Measurements from ENCODE around the gene EEF1AKMT1.
"Not testable (repeated sequence)": the region's sequence is repeated elsewhere in the genome, so short reads cannot be mapped to it uniquely, and the experiment has no call there.

EEF1AKMT1 gene

DNA sequence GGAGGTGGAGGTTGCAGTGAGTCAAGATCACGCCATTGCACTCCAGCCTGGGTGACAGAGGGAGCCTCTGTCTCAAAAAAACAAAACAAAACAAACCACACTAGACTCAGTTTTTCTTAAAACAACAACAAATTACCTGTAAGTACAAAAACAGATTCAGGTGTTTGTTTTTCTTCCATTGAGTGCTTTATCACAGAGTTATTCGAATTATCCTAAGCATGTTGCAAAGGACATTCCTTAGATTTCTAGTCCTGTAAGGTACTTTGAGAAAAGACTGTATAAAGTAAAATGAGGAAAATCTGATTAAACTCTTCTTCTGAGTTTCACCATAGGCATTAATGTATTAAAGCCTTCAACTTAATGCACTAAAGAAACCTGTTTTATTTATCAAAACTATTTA is 2.2 kb upstream of the EEF1AKMT1 start:
- DNase-seq = no peak

DNA sequence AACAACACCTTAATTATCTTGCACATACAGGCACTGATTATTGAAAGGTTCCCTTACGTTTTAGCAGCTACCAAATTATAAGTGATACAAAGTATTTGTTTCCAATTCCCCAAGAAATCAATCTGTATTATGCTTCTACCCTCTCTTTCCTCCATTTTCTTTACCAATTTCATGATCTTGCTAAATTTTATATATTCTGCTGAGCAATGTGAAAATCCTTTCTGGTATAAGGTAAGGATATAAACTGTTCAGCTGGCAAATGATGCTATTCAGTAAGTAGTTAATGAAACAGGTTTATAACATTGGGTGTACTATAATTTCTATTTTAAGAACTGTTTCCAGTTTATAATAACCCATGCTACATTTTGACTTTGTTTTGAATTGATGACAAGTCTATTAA is 985 bp upstream of the EEF1AKMT1 start:
- DNase-seq = no peak

- DNase-seq = no peak
These were observed 1.2 kb downstream of the EEF1AKMT1 start for GRCh38 chr13:20772401-20773131.

DNA sequence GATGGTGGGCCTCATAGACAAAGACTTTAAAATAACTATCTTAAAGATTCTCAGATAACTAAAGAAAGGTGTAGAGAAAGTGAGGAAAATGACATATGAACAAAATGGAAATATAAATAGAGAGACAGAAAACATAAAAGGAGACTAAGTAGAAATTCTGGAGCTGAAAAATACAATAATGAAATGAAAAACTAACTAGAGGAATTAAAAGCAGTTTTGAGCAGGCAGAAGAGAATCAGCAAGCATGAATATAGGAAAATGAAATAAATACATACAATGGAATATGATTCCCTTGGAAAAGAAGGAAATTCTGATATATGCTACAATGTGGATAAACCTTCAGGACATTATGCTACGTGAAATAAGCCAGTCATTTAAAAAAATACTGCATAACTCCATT is 3.9 kb downstream of the EEF1AKMT1 start:
- DNase-seq = no peak

GRCh38 chr13:20769091-20769490 is 4.7 kb downstream of the EEF1AKMT1 start:
- DNase-seq = no peak

GRCh38 chr13:20767309-20767943 is 6.3 kb downstream of the EEF1AKMT1 start:
- DNase-seq = no peak

- no peak for DNase-seq
These were observed 12.9 kb downstream of the EEF1AKMT1 start for GRCh38 chr13:20760872-20761271.

GRCh38 chr13:20754009-20754408 is 19.8 kb downstream of the EEF1AKMT1 start:
- DNase-seq = no peak

DNA sequence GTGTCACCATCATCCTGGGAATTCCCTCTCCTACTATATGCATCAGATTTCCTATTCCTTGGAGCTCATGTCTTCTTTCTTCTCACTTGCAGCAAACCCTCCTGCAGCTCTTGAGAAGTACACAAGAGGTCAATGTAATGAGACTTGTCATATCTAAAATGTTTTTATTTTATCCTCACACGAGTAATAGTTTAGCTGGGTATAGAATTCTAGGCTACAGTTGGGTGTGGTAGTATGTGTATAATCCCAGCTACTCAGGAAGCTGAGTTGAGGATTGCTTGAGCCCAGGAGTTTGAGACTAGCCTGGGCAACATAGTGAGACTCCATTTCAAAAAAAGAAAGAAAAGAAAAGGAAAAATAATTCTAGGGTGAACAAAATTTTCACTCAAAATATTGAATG is 24.4 kb downstream of the EEF1AKMT1 start:
- no peak for DNase-seq

- DNase-seq = not testable (repeated sequence)
These were observed 29.8 kb downstream of the EEF1AKMT1 start for GRCh38 chr13:20743830-20744404.

- DNase-seq = no peak
These were observed 33.7 kb downstream of the EEF1AKMT1 start for GRCh38 chr13:20740021-20740420.

DNA sequence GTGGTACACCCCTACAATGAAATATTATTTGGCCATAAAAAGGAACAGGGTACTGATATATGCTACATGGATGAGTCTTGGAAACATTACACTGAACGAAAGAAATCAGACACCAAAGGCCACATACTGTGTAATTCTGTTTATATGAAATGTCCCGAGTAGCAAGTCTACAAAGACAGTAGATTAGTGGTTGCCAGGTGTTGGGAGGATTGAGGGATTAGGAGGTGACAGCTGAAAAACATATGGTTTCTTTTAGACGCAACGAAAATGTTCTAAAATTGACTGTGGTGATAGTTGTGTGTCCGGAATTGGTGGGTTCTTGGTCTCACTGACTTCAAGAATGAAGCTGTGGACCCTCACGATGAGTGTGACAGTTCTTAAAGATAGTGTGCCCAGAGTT is 35.1 kb downstream of the EEF1AKMT1 start:
- no peak for DNase-seq

DNA sequence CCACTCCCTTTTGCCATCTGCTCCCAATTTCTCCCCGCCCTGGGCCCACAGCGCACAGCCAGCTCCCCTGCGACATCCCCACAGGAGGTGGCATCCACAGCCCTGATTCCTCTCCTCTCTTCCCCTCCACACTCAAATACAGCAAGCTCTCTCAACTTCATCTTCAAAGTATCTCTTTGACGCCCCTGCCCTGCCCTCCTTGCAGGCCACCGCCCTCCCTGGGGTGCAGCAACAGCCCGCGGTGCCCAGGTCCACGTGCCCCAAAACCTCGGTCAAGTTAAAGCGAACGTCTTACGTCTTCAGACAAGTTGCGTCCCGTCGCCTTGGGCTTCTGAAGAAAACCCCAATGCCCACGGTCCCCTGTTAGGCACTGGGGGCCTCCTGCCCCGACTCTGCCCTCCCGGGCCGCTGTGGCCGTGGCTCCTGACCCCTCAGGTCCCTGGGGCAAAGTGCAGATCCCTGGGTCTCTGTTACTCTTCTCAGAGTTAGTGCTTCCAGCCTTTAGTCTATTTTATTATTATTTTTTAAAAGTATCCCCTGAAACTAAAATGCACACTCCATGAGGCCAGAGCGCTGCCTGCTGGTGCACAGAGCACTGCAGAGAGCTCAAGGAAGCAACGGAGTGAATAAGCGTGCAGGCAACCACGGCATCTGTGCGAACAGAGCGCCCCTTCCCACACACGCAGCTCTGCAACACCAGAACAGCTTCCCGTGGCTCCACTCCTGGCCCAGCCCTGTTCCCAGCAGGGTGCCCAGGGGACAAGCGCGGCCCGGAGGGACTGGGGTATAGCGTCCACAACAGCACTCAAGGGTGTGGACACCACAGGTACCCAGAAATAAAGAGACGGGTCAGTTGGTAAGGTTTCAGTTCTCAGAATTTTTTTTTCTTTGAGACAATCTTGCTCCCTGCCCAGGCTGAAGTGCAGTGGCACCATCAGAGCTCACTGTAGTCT is 43.9 kb downstream of the EEF1AKMT1 start:
- no peak for DNase-seq

GRCh38 chr13:20728579-20729311 is 45.0 kb downstream of the EEF1AKMT1 start:
- DNase-seq = no peak

- no peak for DNase-seq
These were observed 45.9 kb downstream of the EEF1AKMT1 start for GRCh38 chr13:20727856-20728255.

DNA sequence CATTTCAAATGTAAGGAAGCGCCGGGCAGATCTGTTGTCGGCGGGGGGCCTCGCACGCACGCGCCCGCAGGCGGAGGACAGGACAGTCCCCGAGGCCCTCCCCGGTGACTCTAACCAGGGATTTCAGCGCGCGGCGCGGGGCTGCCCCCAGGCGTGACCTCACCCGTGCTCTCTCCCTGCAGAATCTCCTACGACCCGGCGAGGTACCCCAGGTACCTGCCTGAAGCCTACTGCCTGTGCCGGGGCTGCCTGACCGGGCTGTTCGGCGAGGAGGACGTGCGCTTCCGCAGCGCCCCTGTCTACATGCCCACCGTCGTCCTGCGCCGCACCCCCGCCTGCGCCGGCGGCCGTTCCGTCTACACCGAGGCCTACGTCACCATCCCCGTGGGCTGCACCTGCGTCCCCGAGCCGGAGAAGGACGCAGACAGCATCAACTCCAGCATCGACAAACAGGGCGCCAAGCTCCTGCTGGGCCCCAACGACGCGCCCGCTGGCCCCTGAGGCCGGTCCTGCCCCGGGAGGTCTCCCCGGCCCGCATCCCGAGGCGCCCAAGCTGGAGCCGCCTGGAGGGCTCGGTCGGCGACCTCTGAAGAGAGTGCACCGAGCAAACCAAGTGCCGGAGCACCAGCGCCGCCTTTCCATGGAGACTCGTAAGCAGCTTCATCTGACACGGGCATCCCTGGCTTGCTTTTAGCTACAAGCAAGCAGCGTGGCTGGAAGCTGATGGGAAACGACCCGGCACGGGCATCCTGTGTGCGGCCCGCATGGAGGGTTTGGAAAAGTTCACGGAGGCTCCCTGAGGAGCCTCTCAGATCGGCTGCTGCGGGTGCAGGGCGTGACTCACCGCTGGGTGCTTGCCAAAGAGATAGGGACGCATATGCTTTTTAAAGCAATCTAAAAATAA is 52.1 kb downstream of the EEF1AKMT1 start:
- no peak for DNase-seq

- DNase-seq = no peak
These were observed 52.7 kb downstream of the EEF1AKMT1 start for GRCh38 chr13:20721058-20721453.

DNA sequence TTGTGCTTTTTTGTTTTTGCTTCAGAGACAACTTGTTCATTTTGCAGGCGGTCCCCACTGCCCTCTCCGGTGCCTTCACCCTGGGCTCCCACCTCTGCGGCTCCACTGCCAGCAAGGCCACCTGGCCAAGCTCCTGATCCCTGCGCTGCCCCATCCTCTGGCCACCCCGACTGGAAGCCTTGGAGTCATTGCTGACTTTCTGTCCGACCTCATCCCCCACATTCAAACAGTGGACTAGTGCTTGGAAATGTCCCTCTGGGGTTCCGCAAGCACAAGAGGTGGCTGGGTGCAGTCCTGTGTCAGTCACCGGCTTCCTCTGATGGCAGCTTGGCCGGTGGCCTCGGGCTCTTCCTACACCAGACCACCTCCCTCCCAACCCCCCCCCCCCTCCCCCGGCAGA is 53.3 kb downstream of the EEF1AKMT1 start:
- DNase-seq = no peak

DNA sequence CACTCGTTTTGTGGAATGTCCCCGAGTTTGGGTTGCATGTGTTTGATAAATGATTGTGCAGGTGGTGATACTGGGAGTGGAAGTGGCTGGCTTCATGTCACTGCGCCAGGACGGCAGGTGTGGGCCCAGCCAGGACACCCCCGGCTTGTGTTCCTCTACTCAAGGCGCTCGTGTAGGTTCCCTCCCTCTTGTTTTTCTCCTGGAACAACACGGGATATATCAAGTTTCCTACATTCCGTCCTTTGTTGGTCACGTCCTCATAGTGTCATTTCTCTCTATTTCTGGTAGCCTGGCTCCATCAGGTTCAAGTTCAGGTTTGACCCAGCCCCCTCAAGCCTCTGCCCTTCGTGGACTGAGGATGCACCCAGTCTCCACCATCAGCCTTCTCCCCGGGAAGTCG is 54.0 kb downstream of the EEF1AKMT1 start:
- DNase-seq = no peak

DNA sequence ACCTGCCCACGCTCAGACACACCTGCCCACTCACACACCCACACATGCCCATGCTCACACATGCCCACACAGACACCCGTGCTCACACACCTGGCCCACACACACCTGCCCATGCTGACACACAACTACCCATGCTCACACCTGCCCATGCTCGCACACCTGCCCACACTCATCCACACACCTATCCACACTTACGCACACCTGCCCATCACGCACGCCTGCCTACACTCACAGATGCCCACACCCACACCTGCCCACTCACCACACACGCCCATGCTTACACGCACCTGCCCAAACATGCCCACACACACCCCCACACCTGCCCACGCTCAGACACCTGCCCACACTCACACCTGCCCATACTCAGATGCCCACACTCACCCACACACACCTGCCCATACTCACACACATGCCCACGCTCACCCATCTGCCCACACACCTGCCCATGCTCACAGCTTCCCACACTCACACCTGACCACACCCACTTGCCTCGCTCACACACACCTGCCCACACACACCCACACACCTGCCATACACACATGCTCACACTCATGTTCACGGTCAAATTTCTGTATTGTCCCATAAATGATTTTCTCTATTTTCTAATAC is 54.7 kb downstream of the EEF1AKMT1 start:
- DNase-seq = no peak
